Vagina (tissue), 2 donors: Measurements from ENCODE around the gene IER5.

Experiments used
- POLR2A ChIP-seq, 2 donors: fragments of 450-650 bp; IDR thresholded peaks; one replicate each; pipeline ENCODE4 v1.6.1; 2017; ENCODE audit warnings: antibody characterized with exemption in 2 of 2, mild to moderate bottlenecking in 2 of 2, moderate library complexity in 2 of 2
- POLR2AphosphoS5 ChIP-seq, 2 donors: sonication (generic); formaldehyde crosslinking; IDR thresholded peaks; one replicate each; pipeline ENCODE4 v1.9.0; 2017; ENCODE audit warnings: antibody characterized with exemption in 2 of 2, mild to moderate bottlenecking in 2 of 2, low read depth in 1 of 2; ENCODE audit not compliant: insufficient read depth in 1 of 2
- TF ChIP-seq, protein P1 (sequence below), 3 experiments: fragments of 450-650 bp in 2 of 3; fragments of 200-600 bp in 1 of 3; sonication (generic) in 1 of 3; IDR thresholded peaks; one replicate each; pipeline ENCODE4 v1.5.1; 2017 to 2019; ENCODE audit warnings: antibody characterized with exemption in 3 of 3, mild to moderate bottlenecking in 2 of 3, moderate library complexity in 2 of 3

DNA sequence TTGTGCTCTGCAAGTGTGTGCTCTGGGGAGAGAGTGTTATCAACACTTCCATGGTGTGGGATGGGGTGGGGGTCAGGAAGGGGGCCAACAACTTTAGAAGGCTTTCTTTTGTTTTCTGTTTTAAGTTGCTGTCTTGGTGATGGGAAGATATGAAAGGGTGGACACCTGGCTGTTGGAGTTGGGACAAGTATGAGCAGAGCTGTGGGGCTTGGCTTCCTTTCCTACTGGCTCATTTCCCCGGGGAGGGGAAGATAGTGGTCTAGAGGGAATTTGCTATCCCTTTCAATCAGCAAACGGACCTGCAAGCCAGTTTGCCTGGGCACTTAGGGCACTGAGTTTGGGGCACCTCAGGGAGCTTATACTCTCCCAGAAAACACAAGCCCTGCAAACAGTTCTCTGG is 19.2 kb downstream of the IER5 start:
- TF ChIP-seq POLR2AphosphoS5 (IDR thresholded peaks at IDR 0.05; ENCODE audit: insufficient read depth in 1 of 2, low read depth in 1 of 2) (no peak), POLR2A (IDR thresholded peaks at IDR 0.05) (no peak)
- TF ChIP-seq, protein P1, sequence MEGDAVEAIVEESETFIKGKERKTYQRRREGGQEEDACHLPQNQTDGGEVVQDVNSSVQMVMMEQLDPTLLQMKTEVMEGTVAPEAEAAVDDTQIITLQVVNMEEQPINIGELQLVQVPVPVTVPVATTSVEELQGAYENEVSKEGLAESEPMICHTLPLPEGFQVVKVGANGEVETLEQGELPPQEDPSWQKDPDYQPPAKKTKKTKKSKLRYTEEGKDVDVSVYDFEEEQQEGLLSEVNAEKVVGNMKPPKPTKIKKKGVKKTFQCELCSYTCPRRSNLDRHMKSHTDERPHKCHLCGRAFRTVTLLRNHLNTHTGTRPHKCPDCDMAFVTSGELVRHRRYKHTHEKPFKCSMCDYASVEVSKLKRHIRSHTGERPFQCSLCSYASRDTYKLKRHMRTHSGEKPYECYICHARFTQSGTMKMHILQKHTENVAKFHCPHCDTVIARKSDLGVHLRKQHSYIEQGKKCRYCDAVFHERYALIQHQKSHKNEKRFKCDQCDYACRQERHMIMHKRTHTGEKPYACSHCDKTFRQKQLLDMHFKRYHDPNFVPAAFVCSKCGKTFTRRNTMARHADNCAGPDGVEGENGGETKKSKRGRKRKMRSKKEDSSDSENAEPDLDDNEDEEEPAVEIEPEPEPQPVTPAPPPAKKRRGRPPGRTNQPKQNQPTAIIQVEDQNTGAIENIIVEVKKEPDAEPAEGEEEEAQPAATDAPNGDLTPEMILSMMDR (IDR thresholded peaks at IDR 0.05) = no peak
